Stimulated activated naive CD4-positive, alpha-beta T cell (primary cell): ENCODE measurements around the gene IGFBP3.

Experiments used
- DNase-seq, 6 experiments: peaks; one replicate each; lab custom pipeline; 2025; lab: John Stamatoyannopoulos, UW

IGFBP3 gene

GRCh38 chr7:45872116-45873034 is 48.7 kb downstream of the IGFBP3 start:
- DNase-seq = no peak

GRCh38 chr7:45869426-45869825 is 51.6 kb downstream of the IGFBP3 start:
- DNase-seq = no peak

GRCh38 chr7:45867471-45867870 is 53.6 kb downstream of the IGFBP3 start:
- no peak for DNase-seq

GRCh38 chr7:45865594-45866410 is 55.3 kb downstream of the IGFBP3 start:
- no peak for DNase-seq

- DNase-seq = no peak
Measured at GRCh38 chr7:45863715-45864114, 57.4 kb downstream of the IGFBP3 start.
